Activated CD8-positive, alpha-beta memory T cell treated with anti-CD3 and anti-CD28 coated beads for 36 hours (primary cell): ENCODE results near the gene ZNFX1. TPM values are rescaled to one million over a fixed set of nuclear protein-coding genes. Genes with fewer than 3 reads are reported as not detected.
"Not testable (repeated sequence)": the region's sequence is repeated elsewhere in the genome, so short reads cannot be mapped to it uniquely, and the experiment has no call there.

Source experiments
- CTCF ChIA-PET: fragments of 350-600 bp; sonication (Branson Sonifier 250); formaldehyde crosslinking; loops from one replicate; lab custom pipeline; 2021; ENCODE audit warnings: antibody characterized with exemption; lab: Charles Lee
- POLR2A ChIA-PET: fragments of 350-600 bp; sonication (Branson Sonifier 250); formaldehyde crosslinking; loops from one replicate; lab custom pipeline; 2021; ENCODE audit warnings: antibody characterized with exemption; lab: Charles Lee
- total RNA-seq, 2 experiments: library from RNA; stranded (reverse); gene quantifications; one replicate each; pipeline ENCODE4 v1.2.3, GENCODE V29; 2021

ZNFX1 gene
- total RNA-seq, 2 experiments from 2014 or later = 47.3 to 47.6 TPM

GRCh38 chr20:49297605-49298530 is 20.0 kb upstream of the ZNFX1 start:
- ChIA-PET POLR2A (no interaction called here), CTCF (no interaction called here)

- POLR2A ChIA-PET, CTCF ChIA-PET: not testable (repeated sequence)
Measured at GRCh38 chr20:49294002-49294654, 16.3 kb upstream of the ZNFX1 start.

- POLR2A ChIA-PET = no interaction called here
- CTCF ChIA-PET = interaction anchor here (1.0 kb wide), 1 partner anchor 29 kb away, joined by 4 read pairs; no protein-coding TSS in a partner anchor
Measured at GRCh38 chr20:49293122-49293521, 15.3 kb upstream of the ZNFX1 start.

GRCh38 chr20:49292010-49292409 is 14.2 kb upstream of the ZNFX1 start:
- CTCF ChIA-PET = no interaction called here
- POLR2A ChIA-PET = interaction anchor here (0.9 to 1.2 kb wide), 2 partner anchors 17 to 21 kb away, joined by 3 read pairs; no protein-coding TSS in a partner anchor

- ChIA-PET POLR2A (interaction anchor here (1.0 to 1.4 kb wide), 2 partner anchors 27 to 33 kb away, joined by 4 to 9 read pairs; no protein-coding TSS in a partner anchor), CTCF (no interaction called here)
Measured at GRCh38 chr20:49291200-49291599, 13.3 kb upstream of the ZNFX1 start.

- CTCF ChIA-PET = no interaction called here
- POLR2A ChIA-PET = interaction anchor here (0.6 to 1.8 kb wide), 7 partner anchors 9 to 85 kb away, joined by 3 to 9 read pairs (median 5); no protein-coding TSS in a partner anchor
Measured at GRCh38 chr20:49290608-49291191, 12.8 kb upstream of the ZNFX1 start.

- CTCF ChIA-PET = interaction anchor here (0.7 kb wide), 1 partner anchor 23 kb away, joined by 5 read pairs; no protein-coding TSS in a partner anchor
- POLR2A ChIA-PET = interaction anchor here (0.6 to 1.8 kb wide), 8 partner anchors 8 to 572 kb away, joined by 3 to 6 read pairs (median 4); no protein-coding TSS in a partner anchor
Measured at GRCh38 chr20:49288784-49289696, 11.2 kb upstream of the ZNFX1 start.

GRCh38 chr20:49288250-49288751 is 10.4 kb upstream of the ZNFX1 start:
- ChIA-PET POLR2A (interaction anchor here (0.6 to 1.2 kb wide), 3 partner anchors 9 to 35 kb away, joined by 3 to 13 read pairs (median 4); no protein-coding TSS in a partner anchor), CTCF (no interaction called here)

GRCh38 chr20:49287555-49288249 is 9.8 kb upstream of the ZNFX1 start:
- ChIA-PET CTCF (interaction anchor here (1.0 kb wide), 1 partner anchor 33 kb away, joined by 3 read pairs; no protein-coding TSS in a partner anchor), POLR2A (interaction anchor here (0.6 to 1.9 kb wide), 8 partner anchors 8 to 36 kb away, joined by 3 to 13 read pairs (median 3); partner anchors contain the start of gene ZNFX1)

GRCh38 chr20:49286689-49287551 is 9.1 kb upstream of the ZNFX1 start:
- POLR2A ChIA-PET = interaction anchor here (0.7 to 1.9 kb wide), 5 partner anchors 9 to 26 kb away, joined by 3 to 8 read pairs (median 3); partner anchors contain the start of gene ZNFX1
- CTCF ChIA-PET = interaction anchor here (1.0 kb wide), 1 partner anchor 34 kb away, joined by 3 read pairs; no protein-coding TSS in a partner anchor

GRCh38 chr20:49285813-49286494 is 8.1 kb upstream of the ZNFX1 start:
- ChIA-PET POLR2A (interaction anchor here (1.9 kb wide), 1 partner anchor 9 kb away, joined by 8 read pairs; no protein-coding TSS in a partner anchor), CTCF (interaction anchor here (0.6 kb wide), 1 partner anchor 555 kb away, joined by 3 read pairs; no protein-coding TSS in a partner anchor)

GRCh38 chr20:49285233-49285668 is 7.4 kb upstream of the ZNFX1 start:
- ChIA-PET POLR2A (no interaction called here), CTCF (interaction anchor here (0.6 kb wide), 1 partner anchor 556 kb away, joined by 3 read pairs; no protein-coding TSS in a partner anchor)

- ChIA-PET POLR2A (interaction anchor here (0.6 kb wide), 1 partner anchor 38 kb away, joined by 8 read pairs; no protein-coding TSS in a partner anchor), CTCF (no interaction called here)
Measured at GRCh38 chr20:49284818-49285217, 7.0 kb upstream of the ZNFX1 start.

GRCh38 chr20:49283703-49284625 is 6.1 kb upstream of the ZNFX1 start:
- POLR2A ChIA-PET = interaction anchor here (0.6 to 1.7 kb wide), 5 partner anchors 13 to 632 kb away, joined by 3 to 8 read pairs (median 4); no protein-coding TSS in a partner anchor
- CTCF ChIA-PET = interaction anchor here (0.6 kb wide), 1 partner anchor 651 kb away, joined by 3 read pairs; no protein-coding TSS in a partner anchor
